Mucosa of descending colon (tissue), 3 donors: Measurements from ENCODE around the gene LIMK1. TPM values are rescaled to one million over a fixed set of nuclear protein-coding genes. Genes with fewer than 3 reads are reported as not detected.

ENCODE experiments used
- ATAC-seq: fragments of 200-7000 bp; cut with Tn5 transposase; one replicate; pipeline ENCODE4 v1.9.1; 2020; ENCODE audit warnings: mild to moderate bottlenecking, moderate library complexity
- DNase-seq, 3 donors: peaks; one replicate each; pipeline ENCODE4 v3.0.0-alpha.2; 2020
- H3K36me3 ChIP-seq: fragments of 200-600 bp; one replicate; pipeline ENCODE4 v1.8.0; 2021; ENCODE audit warnings: low read depth, mild to moderate bottlenecking
- H3K4me1 ChIP-seq: fragments of 200-600 bp; one replicate; pipeline ENCODE4 v1.8.0; 2021; ENCODE audit warnings: low read depth, mild to moderate bottlenecking
- H3K4me3 ChIP-seq: fragments of 200-600 bp; one replicate; pipeline ENCODE4 v1.8.0; 2021; ENCODE audit warnings: mild to moderate bottlenecking
- H3K9me3 ChIP-seq: fragments of 200-600 bp; one replicate; pipeline ENCODE4 v1.8.0; 2021; ENCODE audit warnings: mild to moderate bottlenecking
- CTCF ChIP-seq: fragments of 200-600 bp; IDR thresholded peaks from one replicate; pipeline ENCODE4 v1.8.0; 2022; ENCODE audit warnings: antibody characterized with exemption, mild to moderate bottlenecking
- intact Hi-C, 2 donors: fragments of 100-400 bp; cut with DNase I in 1 of 2; cut with micrococcal nuclease in 1 of 2; formaldehyde crosslinking; loops; one replicate each; pipeline versions ENCODE4 v1.11.0 to v1.11.1; 2022; cut with DNase I, micrococcal nuclease
- total RNA-seq, 3 donors: library from RNA; stranded (reverse); fragmentation: NEBNext Ultra II Directional in 2 of 3; extraction: Animal tissue kit (Norgen Biotek cat#: 25700) in 2 of 3; gene quantifications; one replicate each; pipeline versions ENCODE4 v1.2.1 to v1.2.4, GENCODE V29; 2021 to 2023
- donor health status: DM: no; HTN: no; CAD: no; lungs with moderate emphysema.
- donor health status: DM: no; HTN: no; CAD: no.
- donor health status: DM: no; HTN: yes; CAD: no.

Gene LIMK1
- total RNA-seq, 3 donors from 2014 or later: 12.0 to 15.6 (median 12.1) TPM

- H3K4me1 ChIP-seq: no peaks in the 10 kb centered on the region
- H3K9me3 ChIP-seq: no peaks in the 10 kb centered on the region
- peak in 1 of 3 donors; percentile 21 for DNase-seq
- H3K36me3 ChIP-seq: no peaks in the 10 kb centered on the region
- TF ChIP-seq CTCF: no peak
- intact Hi-C loops: no loop called here
- no peak overlapping the region for H3K4me3 ChIP-seq
- no peak for ATAC-seq
These were observed 35.7 kb upstream of the LIMK1 start for GRCh38 chr7:74047804-74048380.

GRCh38 chr7:74048999-74049599 lies 34.5 kb upstream of the LIMK1 start:
- intact Hi-C loops: no loop called here

GRCh38 chr7:74049997-74050798 lies 33.4 kb upstream of the LIMK1 start:
- DNase-seq (no peak), ATAC-seq (no peak)
- intact Hi-C loops: no loop called here
- TF ChIP-seq CTCF: no peak
- no peaks in the 10 kb centered on the region for H3K4me1 ChIP-seq
- H3K36me3 ChIP-seq: no peaks in the 10 kb centered on the region
- H3K4me3 ChIP-seq: no peak overlapping the region
- H3K9me3 ChIP-seq: no peaks in the 10 kb centered on the region

More at GRCh38 chr7:74048999-74049599, 34.5 kb upstream of the LIMK1 start:
- DNase-seq (no peak), ATAC-seq (no peak)
- no peaks in the 10 kb centered on the region for H3K36me3 ChIP-seq
- no peaks in the 10 kb centered on the region for H3K9me3 ChIP-seq
- H3K4me3 ChIP-seq: no peak overlapping the region
- no peaks in the 10 kb centered on the region for H3K4me1 ChIP-seq
- TF ChIP-seq CTCF: no peak

- no peak for TF ChIP-seq CTCF
- H3K36me3 ChIP-seq: no peaks in the 10 kb centered on the region
- no peaks in the 10 kb centered on the region for H3K9me3 ChIP-seq
- intact Hi-C loops: no loop called here
- H3K4me3 ChIP-seq: no peak overlapping the region
- DNase-seq (peak in 1 of 3 donors; percentile 27), ATAC-seq (no peak)
- no peaks in the 10 kb centered on the region for H3K4me1 ChIP-seq
These were observed 32.4 kb upstream of the LIMK1 start for GRCh38 chr7:74051193-74051592.

GRCh38 chr7:74051629-74052410 lies 31.8 kb upstream of the LIMK1 start:
- no peaks in the 10 kb centered on the region for H3K4me1 ChIP-seq
- ATAC-seq: peak; percentile 78
- DNase-seq: peak in 2 of 3 donors; percentile 74 to 77
- peak; percentile 15 for TF ChIP-seq CTCF
- no peaks in the 10 kb centered on the region for H3K36me3 ChIP-seq
- H3K4me3 ChIP-seq: no peak overlapping the region
- H3K9me3 ChIP-seq: no peaks in the 10 kb centered on the region
- intact Hi-C loops: no loop called here
